Thoracic aorta (tissue), 2 donors: ENCODE measurements around the gene ATL2. TPM values are rescaled to one million over a fixed set of nuclear protein-coding genes. Genes with fewer than 3 reads are reported as not detected.
"Not testable (repeated sequence)": the region's sequence is repeated elsewhere in the genome, so short reads cannot be mapped to it uniquely, and the experiment has no call there.

Experiments
- ATAC-seq: fragments of 150-250 bp; one replicate; pipeline ENCODE4 v1.8.0; 2017; ENCODE audit warnings: low read depth; ENCODE audit not compliant: insufficient number of reproducible peaks, low FRiP score
- DNase-seq: peaks from one replicate; pipeline ENCODE4 v3.0.0-alpha.2; 2020; ENCODE audit warnings: low spot score
- H3K27ac ChIP-seq, 2 donors: fragments of 200-600 bp; sonication (generic); 1 replicate in 1 of 2; 2 replicates in 1 of 2; pipeline ENCODE4 v1.5.1; 2016; ENCODE audit warnings: mild to moderate bottlenecking in 2 of 2, moderate library complexity in 2 of 2
- H3K27me3 ChIP-seq: fragments of 200-600 bp; sonication (generic); replicated peaks from 2 replicates; pipeline ENCODE4 v1.6.0; 2016; ENCODE audit warnings: mild to moderate bottlenecking; ENCODE audit not compliant: insufficient read depth
- H3K36me3 ChIP-seq: fragments of 200-600 bp; sonication (generic); one replicate; pipeline ENCODE4 v1.5.1; 2016
- H3K4me1 ChIP-seq, 2 donors: fragments of 200-600 bp; sonication (generic); 1 replicate in 1 of 2; 2 replicates in 1 of 2; pipeline versions ENCODE4 v1.5.1 to v1.6.0; 2016; ENCODE audit warnings: low read depth in 2 of 2, mild to moderate bottlenecking in 1 of 2; ENCODE audit not compliant: control insufficient read depth in 1 of 2
- H3K4me3 ChIP-seq: fragments of 200-600 bp; sonication (generic); 2 replicates; pipeline ENCODE4 v1.5.1; 2016; ENCODE audit warnings: mild to moderate bottlenecking
- H3K9me3 ChIP-seq: fragments of 200-600 bp; sonication (generic); 2 replicates; pipeline ENCODE4 v1.5.1; 2016
- total RNA-seq, 2 donors: library from RNA; depleted of rRNA; stranded (reverse); fragments of >200 nt; gene quantifications; one replicate each; pipeline versions ENCODE4 v1.1.0 to v1.2.3, GENCODE V29; 2016
- TF ChIP-seq, protein P1 (sequence below): fragments of 200-600 bp; sonication (generic); IDR thresholded peaks from one replicate; pipeline ENCODE4 v1.5.1; 2019; ENCODE audit warnings: antibody characterized with exemption

ATL2 gene
- total RNA-seq, 2 donors from 2014 or later = 22.7 to 71.0 TPM

DNA sequence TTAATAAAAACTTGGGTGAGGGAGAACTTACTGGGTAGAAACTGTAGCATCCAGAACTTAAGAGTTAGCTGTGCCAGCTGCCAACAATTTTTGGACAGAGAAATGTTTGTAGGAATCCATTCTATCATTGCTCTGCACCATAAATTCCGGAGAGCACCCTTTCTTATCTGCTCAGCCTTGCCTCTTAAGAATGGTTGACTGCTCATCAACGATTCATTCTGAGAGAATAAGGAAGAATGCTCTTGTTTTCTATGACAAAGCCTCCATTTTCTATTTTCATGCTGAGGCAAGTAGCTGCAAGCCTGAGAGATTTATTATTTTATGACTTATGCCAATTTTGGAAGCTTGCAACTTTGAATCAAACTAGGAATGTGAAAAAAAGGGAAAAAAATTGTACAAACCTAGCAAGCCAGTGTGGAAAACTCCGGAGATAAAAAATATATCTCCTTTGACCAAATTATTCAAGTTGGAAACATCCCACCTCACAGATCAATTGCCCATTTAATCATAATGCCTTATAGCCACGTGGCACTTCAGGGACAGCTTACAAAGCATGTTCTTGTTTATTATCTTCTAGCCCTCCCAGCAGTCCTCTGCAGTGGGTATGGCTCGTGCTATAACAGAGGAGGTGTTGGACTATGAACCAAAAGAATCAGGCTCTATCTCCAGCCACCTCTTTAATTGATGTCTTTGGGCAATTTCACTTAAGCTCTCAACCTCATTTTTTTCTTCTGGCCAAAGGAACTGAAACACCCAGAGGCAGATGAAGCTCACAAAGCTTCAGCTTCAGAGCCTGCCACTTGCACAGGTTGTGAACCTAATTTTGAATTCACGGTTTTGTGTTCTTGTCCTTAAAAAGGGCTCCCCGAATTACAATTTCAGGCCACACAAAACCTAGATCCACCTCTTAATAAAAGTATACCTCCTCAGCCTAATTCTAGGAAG is 40.9 kb upstream of the ATL2 start:
- peaks cover 6 to 15% of the 10 kb centered on the region in 2 donors for H3K4me1 ChIP-seq
- H3K27ac ChIP-seq = no peak overlapping the region
- TF ChIP-seq, protein P1, sequence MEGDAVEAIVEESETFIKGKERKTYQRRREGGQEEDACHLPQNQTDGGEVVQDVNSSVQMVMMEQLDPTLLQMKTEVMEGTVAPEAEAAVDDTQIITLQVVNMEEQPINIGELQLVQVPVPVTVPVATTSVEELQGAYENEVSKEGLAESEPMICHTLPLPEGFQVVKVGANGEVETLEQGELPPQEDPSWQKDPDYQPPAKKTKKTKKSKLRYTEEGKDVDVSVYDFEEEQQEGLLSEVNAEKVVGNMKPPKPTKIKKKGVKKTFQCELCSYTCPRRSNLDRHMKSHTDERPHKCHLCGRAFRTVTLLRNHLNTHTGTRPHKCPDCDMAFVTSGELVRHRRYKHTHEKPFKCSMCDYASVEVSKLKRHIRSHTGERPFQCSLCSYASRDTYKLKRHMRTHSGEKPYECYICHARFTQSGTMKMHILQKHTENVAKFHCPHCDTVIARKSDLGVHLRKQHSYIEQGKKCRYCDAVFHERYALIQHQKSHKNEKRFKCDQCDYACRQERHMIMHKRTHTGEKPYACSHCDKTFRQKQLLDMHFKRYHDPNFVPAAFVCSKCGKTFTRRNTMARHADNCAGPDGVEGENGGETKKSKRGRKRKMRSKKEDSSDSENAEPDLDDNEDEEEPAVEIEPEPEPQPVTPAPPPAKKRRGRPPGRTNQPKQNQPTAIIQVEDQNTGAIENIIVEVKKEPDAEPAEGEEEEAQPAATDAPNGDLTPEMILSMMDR = no peak
- ATAC-seq (no peak), DNase-seq (no peak)
- H3K27me3 ChIP-seq = no peaks in the 10 kb centered on the region
- peaks cover under 1% of the 10 kb centered on the region for H3K9me3 ChIP-seq
- no peak overlapping the region for H3K4me3 ChIP-seq
- no peaks in the 10 kb centered on the region for H3K36me3 ChIP-seq

DNA sequence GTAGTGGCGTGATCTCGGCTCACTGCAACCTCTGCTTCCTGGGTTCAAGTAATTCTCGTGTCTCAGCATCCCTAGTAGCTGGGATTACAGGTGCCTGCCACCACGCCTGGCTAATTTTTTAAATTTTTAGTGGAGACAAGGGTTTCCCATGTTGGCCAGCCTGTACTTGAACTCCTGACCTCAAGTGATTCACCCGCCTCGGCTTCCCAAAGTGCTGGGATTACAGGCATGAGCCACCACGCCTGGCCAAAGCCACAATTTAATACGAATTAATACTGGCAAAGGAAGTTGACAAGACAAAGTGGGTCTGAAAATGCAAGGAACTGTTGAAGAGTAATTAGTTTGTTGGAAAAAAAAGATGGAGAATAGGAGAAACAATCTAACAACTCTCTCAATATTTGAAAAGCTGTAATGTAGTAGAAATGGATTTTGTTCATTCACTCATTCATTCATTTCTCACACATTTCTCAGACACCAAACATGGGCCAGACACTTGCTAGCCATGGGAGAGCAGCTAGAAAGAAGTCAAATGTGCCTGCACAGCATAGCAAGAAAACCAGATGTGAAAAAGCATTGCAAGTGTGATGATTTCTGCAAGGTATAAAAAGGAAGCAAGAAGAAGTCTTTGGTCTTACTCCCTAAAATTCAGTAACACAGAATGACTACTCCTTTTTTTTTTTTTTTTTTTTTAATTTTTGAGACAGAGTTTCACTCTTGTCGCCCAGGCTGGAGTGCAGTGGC is 39.4 kb upstream of the ATL2 start:
- Histone ChIP-seq H3K9me3 (peaks cover 7% of the 10 kb centered on the region), H3K27ac (no peak overlapping the region), H3K4me3 (no peak overlapping the region), H3K27me3 (no peaks in the 10 kb centered on the region), H3K36me3 (no peaks in the 10 kb centered on the region), H3K4me1 (peaks cover 6 to 15% of the 10 kb centered on the region in 2 donors)
- ATAC-seq (no peak), DNase-seq (no peak)
- TF ChIP-seq, protein P1 = no peak

DNA sequence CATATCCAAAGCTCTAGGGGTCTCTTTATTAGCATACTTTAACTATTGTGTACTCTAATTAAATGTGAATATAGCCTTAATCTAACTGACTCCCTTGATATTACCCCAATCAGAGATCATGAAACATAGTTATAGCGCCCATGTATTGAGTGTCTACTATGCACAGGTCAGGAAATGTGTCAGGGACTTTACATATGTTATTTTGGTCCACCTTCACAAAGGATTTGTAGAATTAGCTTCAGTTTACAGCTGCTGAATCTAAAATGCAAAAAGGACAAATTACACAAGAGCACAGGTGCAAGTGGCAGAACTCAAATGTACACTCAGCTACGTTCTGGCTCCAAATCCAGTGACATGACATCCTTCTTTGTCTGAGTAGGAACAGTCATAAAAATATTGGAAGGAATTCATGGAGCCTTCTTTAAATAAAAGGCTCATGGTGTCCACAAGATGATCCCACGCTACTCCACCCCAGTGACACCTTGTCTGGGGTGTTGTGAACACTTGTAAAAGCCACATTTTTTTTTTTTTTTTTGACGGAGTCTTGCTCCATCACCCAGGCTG is 38.7 kb upstream of the ATL2 start:
- H3K4me3 ChIP-seq = no peak overlapping the region
- H3K27ac ChIP-seq = no peak overlapping the region
- H3K36me3 ChIP-seq = no peaks in the 10 kb centered on the region
- ATAC-seq (no peak), DNase-seq (no peak)
- peaks cover 7% of the 10 kb centered on the region for H3K9me3 ChIP-seq
- TF ChIP-seq, protein P1 = no peak
- no peaks in the 10 kb centered on the region for H3K27me3 ChIP-seq
- H3K4me1 ChIP-seq = peaks cover 6 to 15% of the 10 kb centered on the region in 2 donors

DNA sequence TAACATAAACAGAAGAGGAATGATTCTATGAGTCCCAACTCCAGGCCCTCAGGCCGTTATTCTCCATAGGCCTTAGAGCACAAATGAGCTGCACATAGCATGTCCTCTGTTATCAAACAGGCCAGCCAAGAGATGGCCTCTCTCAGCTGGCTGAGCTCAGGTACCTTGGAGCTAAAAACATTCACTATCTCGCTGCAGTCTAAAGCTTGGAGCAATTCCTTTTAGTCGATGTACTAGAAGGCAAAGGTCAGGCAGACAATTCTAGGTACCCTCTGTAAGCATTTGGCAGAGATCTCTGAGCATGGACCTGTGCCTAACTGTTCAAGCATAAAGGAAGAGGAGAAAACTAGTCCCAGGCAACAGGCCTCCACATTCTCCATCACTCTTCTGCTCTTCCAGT is 38.0 kb upstream of the ATL2 start:
- Histone ChIP-seq H3K27ac (no peak overlapping the region), H3K4me3 (no peak overlapping the region), H3K27me3 (no peaks in the 10 kb centered on the region), H3K36me3 (no peaks in the 10 kb centered on the region), H3K4me1 (peaks cover 6 to 19% of the 10 kb centered on the region in 2 donors), H3K9me3 (peaks cover 7% of the 10 kb centered on the region)
- TF ChIP-seq, protein P1 = no peak
- ATAC-seq (no peak), DNase-seq (no peak)

DNA sequence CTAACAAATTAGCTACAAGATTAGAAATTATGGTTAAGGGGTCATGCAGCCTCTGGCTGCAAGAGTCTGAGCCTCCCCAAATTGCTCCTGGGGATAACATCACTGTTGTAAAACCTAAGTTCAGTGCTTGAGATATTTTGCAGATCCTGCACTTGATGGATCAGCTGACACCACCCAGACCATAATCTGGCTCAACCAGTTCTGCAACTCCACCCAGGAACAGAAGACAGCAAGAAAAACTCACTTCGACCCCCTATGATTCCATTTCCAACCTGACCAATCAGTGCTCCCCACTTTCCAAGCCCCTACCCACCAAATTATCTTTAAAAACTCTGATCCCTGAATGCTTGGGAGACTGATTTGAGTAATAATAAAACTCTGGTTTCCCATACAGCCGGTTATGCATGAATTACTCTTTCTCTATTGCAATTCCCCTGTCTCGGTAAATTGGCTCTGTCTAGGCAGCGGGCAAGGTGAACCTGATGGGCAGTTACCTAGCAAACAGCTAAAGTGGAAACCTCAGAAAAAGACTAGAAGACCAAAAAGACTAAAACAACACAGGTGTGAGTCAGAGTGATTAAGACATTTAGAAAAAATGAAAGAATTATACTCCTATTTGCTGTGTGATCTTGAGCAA is 35.3 kb upstream of the ATL2 start:
- not testable (repeated sequence) for ATAC-seq, H3K27ac ChIP-seq, H3K36me3 ChIP-seq, H3K27me3 ChIP-seq, DNase-seq, H3K9me3 ChIP-seq, H3K4me3 ChIP-seq
- H3K4me1 ChIP-seq = peaks cover 9 to 23% of the 10 kb centered on the region in 2 donors
